MM.1S (cell line): Measurements from ENCODE around the gene BANP.
"Not testable (repeated sequence)": the region's sequence is repeated elsewhere in the genome, so short reads cannot be mapped to it uniquely, and the experiment has no call there.

Experiments
- EZH2 ChIP-seq: fragments of 300-600 bp; sonication (generic); optimal IDR thresholded peaks from 2 replicates; pipeline ENCODE3; 2017; ENCODE audit warnings: low read depth, mild to moderate bottlenecking, antibody characterized with exemption, low read length, mixed read lengths
- EZH2phosphoT487 ChIP-seq: fragments of 300-600 bp; sonication (generic); IDR thresholded peaks from 2 replicates; pipeline ENCODE4 v1.6.1; 2018; ENCODE audit warnings: antibody characterized with exemption, low read length
- TF ChIP-seq, protein P1 (sequence below): fragments of 300-600 bp; sonication (generic); IDR thresholded peaks from 2 replicates; pipeline ENCODE4 v1.5.1; 2016; ENCODE audit warnings: antibody characterized with exemption, low read length, mixed read lengths

DNA sequence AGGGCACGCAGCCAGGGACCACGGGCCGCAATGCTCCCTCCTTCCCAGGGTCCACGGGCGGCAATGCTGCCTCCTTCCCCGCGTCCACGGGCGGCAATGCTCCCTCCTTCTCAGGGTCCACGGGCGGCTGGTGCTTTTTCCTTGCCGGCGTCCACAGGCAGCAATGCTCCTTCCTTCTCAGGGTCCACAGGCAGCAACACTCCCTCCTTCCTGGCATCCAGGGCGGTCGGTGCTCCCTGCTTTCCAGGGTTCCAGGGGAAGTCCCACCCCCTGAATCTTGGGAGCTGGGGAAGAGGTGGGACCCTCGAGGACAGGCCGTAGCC is 143.0 kb downstream of the BANP start:
- TF ChIP-seq, protein P1, sequence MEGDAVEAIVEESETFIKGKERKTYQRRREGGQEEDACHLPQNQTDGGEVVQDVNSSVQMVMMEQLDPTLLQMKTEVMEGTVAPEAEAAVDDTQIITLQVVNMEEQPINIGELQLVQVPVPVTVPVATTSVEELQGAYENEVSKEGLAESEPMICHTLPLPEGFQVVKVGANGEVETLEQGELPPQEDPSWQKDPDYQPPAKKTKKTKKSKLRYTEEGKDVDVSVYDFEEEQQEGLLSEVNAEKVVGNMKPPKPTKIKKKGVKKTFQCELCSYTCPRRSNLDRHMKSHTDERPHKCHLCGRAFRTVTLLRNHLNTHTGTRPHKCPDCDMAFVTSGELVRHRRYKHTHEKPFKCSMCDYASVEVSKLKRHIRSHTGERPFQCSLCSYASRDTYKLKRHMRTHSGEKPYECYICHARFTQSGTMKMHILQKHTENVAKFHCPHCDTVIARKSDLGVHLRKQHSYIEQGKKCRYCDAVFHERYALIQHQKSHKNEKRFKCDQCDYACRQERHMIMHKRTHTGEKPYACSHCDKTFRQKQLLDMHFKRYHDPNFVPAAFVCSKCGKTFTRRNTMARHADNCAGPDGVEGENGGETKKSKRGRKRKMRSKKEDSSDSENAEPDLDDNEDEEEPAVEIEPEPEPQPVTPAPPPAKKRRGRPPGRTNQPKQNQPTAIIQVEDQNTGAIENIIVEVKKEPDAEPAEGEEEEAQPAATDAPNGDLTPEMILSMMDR, result not testable (repeated sequence)
- TF ChIP-seq EZH2, EZH2phosphoT487: not testable (repeated sequence)
